NT2/D1 (cell line): ENCODE data around the gene YPEL5.

ENCODE experiments used
- SUZ12 ChIP-seq: IDR thresholded peaks from 2 replicates; pipeline ENCODE4 v1.6.1; 2011; ENCODE audit not compliant: insufficient read length, insufficient read depth; ENCODE audit errors: extremely low read depth
- YY1 ChIP-seq: IDR thresholded peaks from 2 replicates; pipeline ENCODE4 v1.6.1; 2011; ENCODE audit not compliant: insufficient read length, insufficient read depth
- ZNF274 ChIP-seq: IDR thresholded peaks from 2 replicates; pipeline ENCODE4 v1.6.1; 2011; ENCODE audit warnings: mild to moderate bottlenecking, low read depth, low read length

DNA sequence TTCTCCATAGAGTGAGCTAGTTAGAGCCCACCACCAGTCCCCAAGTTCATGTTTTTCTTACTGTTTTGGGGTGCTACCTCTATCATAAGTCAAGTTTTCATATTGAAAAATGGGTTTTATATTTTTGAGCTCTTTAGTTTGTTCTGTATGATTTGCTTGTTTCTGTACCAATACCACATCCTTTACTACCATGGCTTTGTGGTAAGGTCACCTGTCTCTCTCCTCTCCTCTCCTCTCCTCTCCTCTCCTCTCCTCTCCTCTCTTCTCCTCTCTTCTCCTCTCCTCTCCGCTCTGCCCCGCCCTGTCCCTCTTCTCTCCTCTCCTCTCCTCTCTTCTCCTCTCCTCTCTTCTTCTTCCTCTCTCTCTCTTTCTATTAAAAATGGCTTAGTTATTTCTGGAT, 62.4 kb downstream of the YPEL5 start:
- TF ChIP-seq YY1 = no peak
- no peak for TF ChIP-seq ZNF274
- no peak for TF ChIP-seq SUZ12
